ENCODE results near the gene RAP1A. TPM values are rescaled to one million over a fixed set of nuclear protein-coding genes. Genes with fewer than 3 reads are reported as not detected.
"Not testable (repeated sequence)": the region's sequence is repeated elsewhere in the genome, so short reads cannot be mapped to it uniquely, and the experiment has no call there.

The RAP1A gene
- total and polyA plus RNA-seq, 10 donors, result 83.3 to 125 (median 105) TPM

DNA sequence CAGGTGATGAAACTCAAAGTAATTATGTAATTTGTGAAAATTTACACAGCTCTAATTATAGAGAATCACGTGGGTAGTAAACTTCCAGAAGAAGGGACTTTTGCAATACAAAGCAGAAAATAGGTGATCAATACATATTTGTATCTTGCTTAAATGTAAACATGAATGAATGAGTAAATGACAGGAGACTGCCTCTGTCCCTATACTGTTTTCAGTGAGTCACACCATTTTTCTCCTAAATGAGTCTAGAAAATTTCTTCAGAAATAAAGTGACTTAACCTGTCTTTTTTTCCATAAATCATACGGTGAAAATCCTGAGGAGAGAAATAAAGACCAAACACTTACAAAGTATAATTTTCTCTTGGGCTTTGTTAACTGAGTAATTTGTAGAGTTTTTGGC lies 11.9 kb downstream of the RAP1A start:
- Histone ChIP-seq H3K4me3 (no peak overlapping the region), H3K27me3 (replicated peaks in 1 of 7) (no peaks in the 10 kb centered on the region), H3K9me3 (no peaks in the 10 kb centered on the region), H3K36me3 (peaks cover 0 to 6% (median 0%) of the 10 kb centered on the region in 6 donors), H3K27ac (no peak overlapping the region), H3K4me1 (peaks cover 25 to 100% (median 88%) of the 10 kb centered on the region in 6 donors)
- DNase-seq, result no peak
- TF ChIP-seq, protein P1, sequence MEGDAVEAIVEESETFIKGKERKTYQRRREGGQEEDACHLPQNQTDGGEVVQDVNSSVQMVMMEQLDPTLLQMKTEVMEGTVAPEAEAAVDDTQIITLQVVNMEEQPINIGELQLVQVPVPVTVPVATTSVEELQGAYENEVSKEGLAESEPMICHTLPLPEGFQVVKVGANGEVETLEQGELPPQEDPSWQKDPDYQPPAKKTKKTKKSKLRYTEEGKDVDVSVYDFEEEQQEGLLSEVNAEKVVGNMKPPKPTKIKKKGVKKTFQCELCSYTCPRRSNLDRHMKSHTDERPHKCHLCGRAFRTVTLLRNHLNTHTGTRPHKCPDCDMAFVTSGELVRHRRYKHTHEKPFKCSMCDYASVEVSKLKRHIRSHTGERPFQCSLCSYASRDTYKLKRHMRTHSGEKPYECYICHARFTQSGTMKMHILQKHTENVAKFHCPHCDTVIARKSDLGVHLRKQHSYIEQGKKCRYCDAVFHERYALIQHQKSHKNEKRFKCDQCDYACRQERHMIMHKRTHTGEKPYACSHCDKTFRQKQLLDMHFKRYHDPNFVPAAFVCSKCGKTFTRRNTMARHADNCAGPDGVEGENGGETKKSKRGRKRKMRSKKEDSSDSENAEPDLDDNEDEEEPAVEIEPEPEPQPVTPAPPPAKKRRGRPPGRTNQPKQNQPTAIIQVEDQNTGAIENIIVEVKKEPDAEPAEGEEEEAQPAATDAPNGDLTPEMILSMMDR (IDR thresholded peaks at IDR 0.05 in 8 of 11, conservative IDR thresholded peaks at IDR 0.05 in 3 of 11), result no peak
- no peak for TF ChIP-seq POLR2AphosphoS5 (IDR thresholded peaks at IDR 0.05)
- TF ChIP-seq POLR2A (IDR thresholded peaks at IDR 0.05), result no peak
- intact Hi-C loops (cut with DNase I; ENCODE audit: low total_unique reads), result no loop called here
- WGBS, 5 donors, result 40 to 78% (median 51%) methylated on average over 2 of the region's 2 CpGs

DNA sequence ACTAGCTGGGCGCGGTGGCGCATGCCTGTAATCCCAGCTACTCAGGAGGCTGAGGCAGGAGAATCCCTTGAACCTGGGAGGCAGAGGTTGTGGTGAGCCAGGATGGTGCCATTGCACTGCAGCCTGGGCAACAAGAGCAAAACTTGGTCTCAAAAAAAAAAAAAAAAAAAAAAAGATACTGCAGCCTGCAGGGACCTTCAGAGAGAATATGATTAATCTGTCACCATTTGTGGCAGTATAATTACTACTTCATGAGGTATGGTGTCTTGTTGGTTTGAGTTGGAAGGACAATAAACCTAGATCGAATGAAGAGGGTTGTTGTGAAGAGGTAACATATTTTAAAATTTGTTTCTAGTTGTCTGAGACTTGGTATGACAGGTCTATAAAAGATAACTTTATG lies 13.2 kb downstream of the RAP1A start:
- H3K4me3 ChIP-seq; H3K36me3 ChIP-seq; H3K27ac ChIP-seq; H3K27me3 ChIP-seq (replicated peaks in 1 of 7); intact Hi-C loops (cut with DNase I; ENCODE audit: low total_unique reads); H3K9me3 ChIP-seq; DNase-seq: not testable (repeated sequence)
- H3K4me1 ChIP-seq, result peaks cover 29 to 100% (median 87%) of the 10 kb centered on the region in 6 donors
- 91 to 98% (median 95%) methylated on average over 4 of the region's 4 CpGs for WGBS, 5 donors

DNA sequence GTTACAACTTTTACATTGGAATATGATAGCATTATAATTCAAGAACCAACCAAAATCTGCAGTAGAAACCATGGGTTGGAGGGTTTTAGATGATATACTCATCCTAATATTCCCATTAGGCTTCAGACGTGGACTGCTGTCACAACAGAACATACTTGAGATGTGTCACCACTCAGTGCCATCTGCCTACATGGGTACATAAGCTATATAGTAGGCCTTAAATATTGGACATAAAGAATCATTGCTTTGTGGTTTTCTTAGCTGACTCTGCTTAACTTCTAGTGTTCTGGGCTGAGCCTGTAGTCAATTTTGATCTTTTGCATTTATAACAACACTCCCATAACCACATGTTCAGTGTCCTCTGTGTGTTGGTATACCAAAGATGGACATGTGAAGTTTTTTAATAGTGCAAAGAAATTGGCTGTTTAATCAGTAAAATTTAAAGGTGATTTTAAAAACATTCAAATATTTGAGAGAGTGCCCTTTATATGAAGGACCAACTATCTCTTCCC lies 14.2 kb downstream of the RAP1A start:
- H3K27me3 ChIP-seq (replicated peaks in 1 of 7), result no peaks in the 10 kb centered on the region
- H3K9me3 ChIP-seq, result no peaks in the 10 kb centered on the region
- no peak for DNase-seq
- intact Hi-C loops (cut with DNase I; ENCODE audit: low total_unique reads), result no loop called here
- H3K4me1 ChIP-seq, result peaks cover 28 to 100% (median 87%) of the 10 kb centered on the region in 6 donors
- no peak for TF ChIP-seq POLR2A (IDR thresholded peaks at IDR 0.05)
- no peak for TF ChIP-seq POLR2AphosphoS5 (IDR thresholded peaks at IDR 0.05)
- TF ChIP-seq, protein P1 (IDR thresholded peaks at IDR 0.05 in 8 of 11, conservative IDR thresholded peaks at IDR 0.05 in 3 of 11), result no peak
- H3K36me3 ChIP-seq, result peaks cover 0 to 6% (median 0%) of the 10 kb centered on the region in 6 donors
- WGBS, 5 donors, result 50 to 80% (median 64%) methylated on average over 1 of the region's 1 CpG
- no peak overlapping the region for H3K4me3 ChIP-seq
- H3K27ac ChIP-seq, result no peak overlapping the region

DNA sequence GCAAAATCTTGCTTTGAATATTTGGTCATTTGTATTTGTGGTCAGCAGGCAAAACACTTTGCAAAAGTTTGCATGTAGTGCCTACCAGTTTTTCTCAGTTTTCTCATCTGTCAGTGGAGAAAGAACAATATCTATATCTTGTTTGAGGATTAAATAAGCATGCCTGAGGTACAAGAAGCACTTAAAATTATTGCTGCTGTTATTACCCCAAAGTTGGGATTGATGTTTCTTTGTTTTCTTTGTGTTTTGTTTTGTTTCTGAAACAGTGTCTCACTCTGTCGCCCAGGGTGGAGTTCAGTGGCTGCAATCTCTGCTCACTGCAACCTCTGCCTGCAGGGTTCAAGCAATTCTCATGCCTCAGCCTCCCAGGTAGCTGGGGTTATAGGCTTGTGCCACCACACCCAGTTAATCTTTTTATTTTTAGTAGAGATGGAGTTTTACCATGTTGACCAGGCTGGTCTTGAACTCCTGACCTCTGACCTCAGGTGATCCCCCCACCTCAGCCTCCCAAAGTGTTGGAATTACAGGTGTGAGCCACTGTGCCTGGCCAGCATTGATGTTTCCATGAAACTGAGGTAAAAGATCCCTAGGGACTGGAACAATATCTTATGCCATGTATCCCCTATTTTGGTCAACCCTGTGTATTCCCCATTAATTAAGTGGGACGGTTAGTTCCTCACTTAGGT lies 15.9 kb downstream of the RAP1A start:
- no peak overlapping the region for H3K27ac ChIP-seq
- peaks cover 0 to 6% (median 0%) of the 10 kb centered on the region in 6 donors for H3K36me3 ChIP-seq
- H3K27me3 ChIP-seq (replicated peaks in 1 of 7), result no peaks in the 10 kb centered on the region
- intact Hi-C loops (cut with DNase I; ENCODE audit: low total_unique reads), result no loop called here
- peaks cover 18 to 100% (median 82%) of the 10 kb centered on the region in 6 donors for H3K4me1 ChIP-seq
- no peak for DNase-seq
- WGBS, 5 donors, result 81 to 93% (median 84%) methylated on average over 2 of the region's 2 CpGs
- TF ChIP-seq POLR2A (IDR thresholded peaks at IDR 0.05), result no peak
- no peak for TF ChIP-seq POLR2AphosphoS5 (IDR thresholded peaks at IDR 0.05)
- TF ChIP-seq, protein P1 (IDR thresholded peaks at IDR 0.05 in 8 of 11, conservative IDR thresholded peaks at IDR 0.05 in 3 of 11), result no peak
- no peak overlapping the region for H3K4me3 ChIP-seq
- no peaks in the 10 kb centered on the region for H3K9me3 ChIP-seq

Data from spleen (tissue), 11 donors.